Naive B cell (primary cell): ENCODE data around the gene SGCD. TPM values are rescaled to one million over a fixed set of nuclear protein-coding genes. Genes with fewer than 3 reads are reported as not detected.

Experiments used
- ATAC-seq, 2 donors: fragments of 150-1000 bp; cut with Tn5 transposase; 2 replicates each; pipeline ENCODE4 v1.10.0; 2021; ENCODE audit warnings: low read depth in 2 of 2, mild to moderate bottlenecking in 2 of 2, moderate library complexity in 2 of 2
- DNase-seq: peaks from one replicate; pipeline ENCODE4 v3.0.0; 2022
- H3K27ac Mint-ChIP-seq, 6 donors: one replicate each; pipeline ENCODE4 v1.8.0; 2020 to 2022; ENCODE audit warnings: mild to moderate bottlenecking in 6 of 6, mixed read lengths in 6 of 6, moderate library complexity in 5 of 6, inconsistent platforms in 2 of 6
- H3K27me3 Mint-ChIP-seq, 3 donors: one replicate each; pipeline ENCODE4 v1.8.0; 2021 to 2022; ENCODE audit warnings: mixed read lengths in 3 of 3, mild to moderate bottlenecking in 1 of 3
- H3K36me3 Mint-ChIP-seq, 2 donors: one replicate each; pipeline ENCODE4 v1.8.0; 2020 to 2022; ENCODE audit warnings: mixed read lengths in 2 of 2, inconsistent platforms in 1 of 2, mild to moderate bottlenecking in 1 of 2
- H3K4me1 Mint-ChIP-seq, 3 donors: one replicate each; pipeline ENCODE4 v1.8.0; 2020 to 2022; ENCODE audit warnings: mixed read lengths in 3 of 3, inconsistent platforms in 1 of 3, mild to moderate bottlenecking in 1 of 3, moderate library complexity in 1 of 3
- H3K4me3 Mint-ChIP-seq, 8 donors: one replicate each; pipeline ENCODE4 v1.8.0; 2020 to 2022; ENCODE audit warnings: mild to moderate bottlenecking in 8 of 8, mixed read lengths in 8 of 8, moderate library complexity in 8 of 8, inconsistent platforms in 2 of 8
- H3K9me3 Mint-ChIP-seq, 7 donors: one replicate each; pipeline ENCODE4 v1.8.0; 2020 to 2022; ENCODE audit warnings: mixed read lengths in 7 of 7, mild to moderate bottlenecking in 5 of 7, inconsistent platforms in 2 of 7, moderate library complexity in 1 of 7
- polyA plus RNA-seq, 6 donors: library from polyadenylated mRNA; unstranded; fragments of 300-500 nt; fragmentation: Illumina TruSeq; gene quantifications; one replicate each; pipeline ENCODE4 v1.2.3, GENCODE V29; 2021; ENCODE audit warnings: low read depth in 6 of 6

SGCD gene
- polyA plus RNA-seq, 6 donors from 2014 or later, result not detected

- no peaks in the 10 kb centered on the region for H3K36me3 Mint-ChIP-seq
- H3K9me3 Mint-ChIP-seq, result no peaks in the 10 kb centered on the region
- no peak for DNase-seq
- H3K27ac Mint-ChIP-seq, result no peak overlapping the region
- peaks cover 9 to 39% (median 26%) of the 10 kb centered on the region in 3 donors for H3K27me3 Mint-ChIP-seq
- ATAC-seq, result no peak
- no peaks in the 10 kb centered on the region for H3K4me1 Mint-ChIP-seq
- no peak overlapping the region for H3K4me3 Mint-ChIP-seq
Measured at GRCh38 chr5:156762771-156763170, 435.8 kb downstream of the SGCD start.

GRCh38 chr5:156764176-156764971, 437.4 kb downstream of the SGCD start:
- Mint-ChIP-seq H3K9me3 (no peaks in the 10 kb centered on the region), H3K4me3 (no peak overlapping the region), H3K27ac (peak overlapping the region in 1 of 6 donors; percentile 21), H3K27me3 (peaks cover 15 to 40% (median 26%) of the 10 kb centered on the region in 3 donors), H3K36me3 (no peaks in the 10 kb centered on the region), H3K4me1 (no peaks in the 10 kb centered on the region)
- DNase-seq, result no peak
- no peak for ATAC-seq

- Mint-ChIP-seq H3K27ac (no peak overlapping the region), H3K9me3 (peaks cover 0 to 3% (median 0%) of the 10 kb centered on the region in 7 donors), H3K4me1 (no peaks in the 10 kb centered on the region), H3K4me3 (no peak overlapping the region), H3K27me3 (peaks cover 4 to 20% (median 13%) of the 10 kb centered on the region in 3 donors), H3K36me3 (no peaks in the 10 kb centered on the region)
- DNase-seq (no peak), ATAC-seq (no peak)
Measured at GRCh38 chr5:156774273-156774672, 447.3 kb downstream of the SGCD start.

- Mint-ChIP-seq H3K36me3 (no peaks in the 10 kb centered on the region), H3K27ac (no peak overlapping the region), H3K27me3 (peaks cover 8 to 27% (median 24%) of the 10 kb centered on the region in 3 donors), H3K4me1 (no peaks in the 10 kb centered on the region), H3K9me3 (peaks cover 0 to 7% (median 2%) of the 10 kb centered on the region in 7 donors), H3K4me3 (no peak overlapping the region)
- no peak for DNase-seq
- no peak for ATAC-seq
Measured at GRCh38 chr5:156778139-156778706, 451.3 kb downstream of the SGCD start.

- H3K36me3 Mint-ChIP-seq, result peaks cover 0 to 2% of the 10 kb centered on the region in 2 donors
- H3K4me1 Mint-ChIP-seq, result no peaks in the 10 kb centered on the region
- peaks cover 0 to 12% (median 2%) of the 10 kb centered on the region in 7 donors for H3K9me3 Mint-ChIP-seq
- DNase-seq, result no peak
- no peak overlapping the region for H3K4me3 Mint-ChIP-seq
- no peak overlapping the region for H3K27ac Mint-ChIP-seq
- ATAC-seq, result no peak
- H3K27me3 Mint-ChIP-seq, result peaks cover 8 to 32% (median 27%) of the 10 kb centered on the region in 3 donors
Measured at GRCh38 chr5:156778752-156779151, 451.8 kb downstream of the SGCD start.

- Mint-ChIP-seq H3K27me3 (peaks cover 8 to 37% (median 33%) of the 10 kb centered on the region in 3 donors), H3K4me1 (no peaks in the 10 kb centered on the region), H3K4me3 (no peak overlapping the region), H3K36me3 (peaks cover 0 to 7% of the 10 kb centered on the region in 2 donors), H3K27ac (no peak overlapping the region), H3K9me3 (peaks cover 0 to 18% (median 4%) of the 10 kb centered on the region in 7 donors)
- DNase-seq, result no peak
- no peak for ATAC-seq
Measured at GRCh38 chr5:156779436-156779835, 452.5 kb downstream of the SGCD start.

- Mint-ChIP-seq H3K9me3 (peaks cover 4 to 31% (median 12%) of the 10 kb centered on the region in 7 donors), H3K27me3 (peaks cover 19 to 28% (median 24%) of the 10 kb centered on the region in 3 donors), H3K36me3 (peaks cover 0 to 7% of the 10 kb centered on the region in 2 donors), H3K27ac (no peak overlapping the region), H3K4me3 (no peak overlapping the region), H3K4me1 (no peaks in the 10 kb centered on the region)
- DNase-seq, result no peak
- ATAC-seq, result no peak
Measured at GRCh38 chr5:156783092-156783491, 456.1 kb downstream of the SGCD start.

GRCh38 chr5:156794687-156795086, 467.7 kb downstream of the SGCD start:
- no peak overlapping the region for H3K27ac Mint-ChIP-seq
- H3K9me3 Mint-ChIP-seq, result peaks cover 2 to 14% (median 7%) of the 10 kb centered on the region in 7 donors
- no peaks in the 10 kb centered on the region for H3K36me3 Mint-ChIP-seq
- no peak overlapping the region for H3K4me3 Mint-ChIP-seq
- ATAC-seq (no peak), DNase-seq (no peak)
- H3K27me3 Mint-ChIP-seq, result peaks cover 15 to 24% (median 16%) of the 10 kb centered on the region in 3 donors
- H3K4me1 Mint-ChIP-seq, result no peaks in the 10 kb centered on the region

- ATAC-seq (no peak), DNase-seq (no peak)
- Mint-ChIP-seq H3K27ac (no peak overlapping the region), H3K36me3 (no peaks in the 10 kb centered on the region), H3K4me1 (no peaks in the 10 kb centered on the region), H3K9me3 (peaks cover 0 to 8% (median 0%) of the 10 kb centered on the region in 7 donors), H3K4me3 (no peak overlapping the region), H3K27me3 (peaks cover 25 to 38% (median 29%) of the 10 kb centered on the region in 3 donors)
Measured at GRCh38 chr5:156798201-156798600, 471.2 kb downstream of the SGCD start.

GRCh38 chr5:156799171-156799570, 472.2 kb downstream of the SGCD start:
- no peak for DNase-seq
- H3K9me3 Mint-ChIP-seq, result peaks cover 0 to 8% (median 0%) of the 10 kb centered on the region in 7 donors
- H3K27me3 Mint-ChIP-seq, result peaks cover 25 to 41% (median 29%) of the 10 kb centered on the region in 3 donors
- H3K36me3 Mint-ChIP-seq, result no peaks in the 10 kb centered on the region
- ATAC-seq, result no peak
- no peak overlapping the region for H3K4me3 Mint-ChIP-seq
- H3K4me1 Mint-ChIP-seq, result no peaks in the 10 kb centered on the region
- no peak overlapping the region for H3K27ac Mint-ChIP-seq

- no peaks in the 10 kb centered on the region for H3K4me1 Mint-ChIP-seq
- H3K36me3 Mint-ChIP-seq, result no peaks in the 10 kb centered on the region
- ATAC-seq (no peak), DNase-seq (no peak)
- no peak overlapping the region for H3K27ac Mint-ChIP-seq
- H3K27me3 Mint-ChIP-seq, result peaks cover 28 to 40% (median 29%) of the 10 kb centered on the region in 3 donors
- H3K9me3 Mint-ChIP-seq, result peaks cover 0 to 10% (median 0%) of the 10 kb centered on the region in 7 donors
- H3K4me3 Mint-ChIP-seq, result no peak overlapping the region
Measured at GRCh38 chr5:156800929-156801328, 474.0 kb downstream of the SGCD start.

GRCh38 chr5:156802501-156802900, 475.5 kb downstream of the SGCD start:
- peaks cover 2 to 7% (median 6%) of the 10 kb centered on the region in 7 donors for H3K9me3 Mint-ChIP-seq
- no peak overlapping the region for H3K27ac Mint-ChIP-seq
- ATAC-seq (no peak), DNase-seq (no peak)
- H3K4me1 Mint-ChIP-seq, result no peaks in the 10 kb centered on the region
- H3K36me3 Mint-ChIP-seq, result peaks cover 0 to 6% of the 10 kb centered on the region in 2 donors
- H3K4me3 Mint-ChIP-seq, result no peak overlapping the region
- peaks cover 24 to 40% (median 26%) of the 10 kb centered on the region in 3 donors for H3K27me3 Mint-ChIP-seq

GRCh38 chr5:156803404-156803803, 476.4 kb downstream of the SGCD start:
- H3K4me1 Mint-ChIP-seq, result no peaks in the 10 kb centered on the region
- peaks cover 24 to 40% (median 26%) of the 10 kb centered on the region in 3 donors for H3K27me3 Mint-ChIP-seq
- H3K4me3 Mint-ChIP-seq, result no peak overlapping the region
- no peak overlapping the region for H3K27ac Mint-ChIP-seq
- H3K36me3 Mint-ChIP-seq, result peaks cover 0 to 6% of the 10 kb centered on the region in 2 donors
- ATAC-seq (no peak), DNase-seq (no peak)
- H3K9me3 Mint-ChIP-seq, result peaks cover 2 to 8% (median 6%) of the 10 kb centered on the region in 7 donors

GRCh38 chr5:156812959-156813358, 486.0 kb downstream of the SGCD start:
- H3K27ac Mint-ChIP-seq, result no peak overlapping the region
- peaks cover 0 to 8% (median 5%) of the 10 kb centered on the region in 7 donors for H3K9me3 Mint-ChIP-seq
- peaks cover 0 to 15% (median 3%) of the 10 kb centered on the region in 3 donors for H3K27me3 Mint-ChIP-seq
- H3K4me3 Mint-ChIP-seq, result no peak overlapping the region
- ATAC-seq, result no peak
- H3K36me3 Mint-ChIP-seq, result no peaks in the 10 kb centered on the region
- no peaks in the 10 kb centered on the region for H3K4me1 Mint-ChIP-seq
- no peak for DNase-seq
